Measurements from ENCODE around the gene FAM193A. TPM values are rescaled to one million over a fixed set of nuclear protein-coding genes. Genes with fewer than 3 reads are reported as not detected.

FAM193A gene
- total RNA-seq, 1 experiment from 2014 or later = 13.6 TPM

- no peak for ATAC-seq
- Histone ChIP-seq H3K9me2 (replicated peaks; ENCODE audit: low read length) (no peaks in the 10 kb centered on the region), H3K9me3 (ENCODE audit: low read length) (no peaks in the 10 kb centered on the region), H4K20me1 (ENCODE audit: low read length) (peaks cover 24% of the 10 kb centered on the region; the same call in 1 of the 2 replicates), H3F3A (ENCODE audit: low read length, unreplicated experiment) (no peaks in the 10 kb centered on the region), H3K4me1 (ENCODE audit: insufficient read depth, low read length) (no peaks in the 10 kb centered on the region), H3K9ac (ENCODE audit: low read length) (no peak overlapping the region), H3K27ac (ENCODE audit: low read length) (no peak overlapping the region), H3K36me3 (ENCODE audit: low read depth, low read length) (no peaks in the 10 kb centered on the region), H3K27me3 (ENCODE audit: low read length) (no peaks in the 10 kb centered on the region), H3K4me3 (ENCODE audit: low read length) (no peak overlapping the region), H3K4me2 (ENCODE audit: low read length) (no peak overlapping the region), H2AFZ (ENCODE audit: low read length) (no peak overlapping the region), H3K79me2 (ENCODE audit: low read length) (peaks cover 99% of the 10 kb centered on the region)
- ChIA-PET CTCF (no interaction called here), POLR2A (ENCODE audit: unreplicated experiment) (no interaction called here)
- DNase-seq = no peak
- BruUV-seq (replicated peaks) = no TSS peak
- intact Hi-C loops (cut with micrococcal nuclease) = no loop called here
- TF ChIP-seq, protein P1, sequence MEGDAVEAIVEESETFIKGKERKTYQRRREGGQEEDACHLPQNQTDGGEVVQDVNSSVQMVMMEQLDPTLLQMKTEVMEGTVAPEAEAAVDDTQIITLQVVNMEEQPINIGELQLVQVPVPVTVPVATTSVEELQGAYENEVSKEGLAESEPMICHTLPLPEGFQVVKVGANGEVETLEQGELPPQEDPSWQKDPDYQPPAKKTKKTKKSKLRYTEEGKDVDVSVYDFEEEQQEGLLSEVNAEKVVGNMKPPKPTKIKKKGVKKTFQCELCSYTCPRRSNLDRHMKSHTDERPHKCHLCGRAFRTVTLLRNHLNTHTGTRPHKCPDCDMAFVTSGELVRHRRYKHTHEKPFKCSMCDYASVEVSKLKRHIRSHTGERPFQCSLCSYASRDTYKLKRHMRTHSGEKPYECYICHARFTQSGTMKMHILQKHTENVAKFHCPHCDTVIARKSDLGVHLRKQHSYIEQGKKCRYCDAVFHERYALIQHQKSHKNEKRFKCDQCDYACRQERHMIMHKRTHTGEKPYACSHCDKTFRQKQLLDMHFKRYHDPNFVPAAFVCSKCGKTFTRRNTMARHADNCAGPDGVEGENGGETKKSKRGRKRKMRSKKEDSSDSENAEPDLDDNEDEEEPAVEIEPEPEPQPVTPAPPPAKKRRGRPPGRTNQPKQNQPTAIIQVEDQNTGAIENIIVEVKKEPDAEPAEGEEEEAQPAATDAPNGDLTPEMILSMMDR (conservative IDR thresholded peaks at IDR 0.05; ENCODE audit: low read depth, low read length) = no peak
- TF ChIP-seq EZH2phosphoT487 (IDR thresholded peaks at IDR 0.05; ENCODE audit: borderline replicate concordance, low read length) = no peak
- TF ChIP-seq EZH2 (IDR thresholded peaks at IDR 0.05; ENCODE audit: low read length, unreplicated experiment) = no peak
These were observed 56.6 kb downstream of the FAM193A start for GRCh38 chr4:2593003-2593402.

DNA sequence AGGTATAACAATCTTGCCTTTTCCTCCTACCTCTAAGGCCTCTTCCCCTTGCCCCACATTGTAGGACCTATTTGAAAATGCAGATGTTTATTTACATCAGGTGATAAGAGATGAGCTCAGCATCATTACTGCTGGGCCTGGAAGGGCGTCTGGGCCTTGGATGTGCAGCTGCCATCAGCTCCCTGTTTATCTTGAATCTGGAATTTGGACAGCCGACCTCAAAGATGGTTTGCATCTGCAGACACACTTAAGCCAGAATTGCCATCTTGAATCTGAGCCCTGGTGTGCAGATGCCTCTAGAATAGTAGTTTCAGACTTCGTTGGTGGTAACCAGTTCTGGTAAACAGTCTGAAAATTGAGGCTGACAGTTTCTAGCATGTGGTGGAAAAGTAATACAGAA, 59.0 kb downstream of the FAM193A start:
- ChIA-PET POLR2A (ENCODE audit: unreplicated experiment) (no interaction called here), CTCF (no interaction called here)
- no peak for TF ChIP-seq EZH2phosphoT487 (IDR thresholded peaks at IDR 0.05; ENCODE audit: borderline replicate concordance, low read length)
- TF ChIP-seq, protein P1 (conservative IDR thresholded peaks at IDR 0.05; ENCODE audit: low read depth, low read length) = no peak
- no peak for TF ChIP-seq EZH2 (IDR thresholded peaks at IDR 0.05; ENCODE audit: low read length, unreplicated experiment)
- intact Hi-C loops (cut with micrococcal nuclease) = no loop called here
- Histone ChIP-seq H3K27ac (ENCODE audit: low read length) (no peak overlapping the region), H3K4me2 (ENCODE audit: low read length) (no peak overlapping the region), H3K27me3 (ENCODE audit: low read length) (no peaks in the 10 kb centered on the region), H3K9ac (ENCODE audit: low read length) (no peak overlapping the region), H4K20me1 (ENCODE audit: low read length) (peaks cover 18% of the 10 kb centered on the region; the same call in 1 of the 2 replicates), H3K36me3 (ENCODE audit: low read depth, low read length) (no peaks in the 10 kb centered on the region), H3K79me2 (ENCODE audit: low read length) (peaks cover 99% of the 10 kb centered on the region), H3K4me3 (ENCODE audit: low read length) (no peak overlapping the region), H2AFZ (ENCODE audit: low read length) (no peak overlapping the region), H3F3A (ENCODE audit: low read length, unreplicated experiment) (no peaks in the 10 kb centered on the region), H3K9me2 (replicated peaks; ENCODE audit: low read length) (no peaks in the 10 kb centered on the region), H3K9me3 (ENCODE audit: low read length) (no peaks in the 10 kb centered on the region), H3K4me1 (ENCODE audit: insufficient read depth, low read length) (no peaks in the 10 kb centered on the region)
- no TSS peak for BruUV-seq (replicated peaks)
- no peak for ATAC-seq
- no peak for DNase-seq

DNA sequence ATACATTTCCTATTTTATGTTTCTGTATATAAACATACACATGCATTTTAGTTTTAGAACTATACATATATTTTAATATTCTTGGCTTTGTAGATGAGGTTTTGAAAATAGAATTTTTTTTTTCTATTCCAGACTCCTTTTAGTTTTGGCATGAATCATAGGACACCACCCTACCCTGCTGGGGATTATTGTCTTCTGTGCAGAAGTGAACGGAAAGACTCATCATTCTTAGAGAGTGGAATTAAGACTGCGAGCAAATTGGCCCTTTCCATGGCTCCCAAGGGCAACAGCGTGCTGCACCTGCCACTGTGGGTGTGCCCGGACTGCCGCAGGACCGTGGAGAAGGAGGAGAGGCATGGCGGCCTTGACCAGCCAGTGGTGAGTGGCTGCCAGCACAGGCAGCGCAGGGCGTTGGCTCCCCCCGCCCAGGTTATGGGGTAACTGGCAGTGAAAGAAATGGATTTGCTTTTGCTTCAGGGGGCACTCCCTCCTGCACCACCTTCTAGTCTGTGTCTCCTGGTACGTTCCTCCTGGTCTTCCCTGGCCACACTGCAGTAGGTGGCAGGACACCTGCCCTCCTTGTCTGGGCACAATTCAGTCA, 59.6 kb downstream of the FAM193A start:
- intact Hi-C loops (cut with micrococcal nuclease) = no loop called here
- Histone ChIP-seq H3K9me3 (ENCODE audit: low read length) (no peaks in the 10 kb centered on the region), H3K27ac (ENCODE audit: low read length) (no peak overlapping the region), H3K4me1 (ENCODE audit: insufficient read depth, low read length) (no peaks in the 10 kb centered on the region), H3K27me3 (ENCODE audit: low read length) (no peaks in the 10 kb centered on the region), H3K36me3 (ENCODE audit: low read depth, low read length) (no peaks in the 10 kb centered on the region), H3K9ac (ENCODE audit: low read length) (no peak overlapping the region), H3F3A (ENCODE audit: low read length, unreplicated experiment) (no peaks in the 10 kb centered on the region), H3K79me2 (ENCODE audit: low read length) (peaks cover 99% of the 10 kb centered on the region), H4K20me1 (ENCODE audit: low read length) (peaks cover 18% of the 10 kb centered on the region; the same call in 1 of the 2 replicates), H3K4me3 (ENCODE audit: low read length) (no peak overlapping the region), H2AFZ (ENCODE audit: low read length) (no peak overlapping the region), H3K4me2 (ENCODE audit: low read length) (no peak overlapping the region), H3K9me2 (replicated peaks; ENCODE audit: low read length) (no peaks in the 10 kb centered on the region)
- DNase-seq = no peak
- BruUV-seq (replicated peaks) = no TSS peak
- no peak for ATAC-seq
- CTCF ChIA-PET = no interaction called here
- TF ChIP-seq, protein P1 (conservative IDR thresholded peaks at IDR 0.05; ENCODE audit: low read depth, low read length) = no peak
- no peak for TF ChIP-seq EZH2 (IDR thresholded peaks at IDR 0.05; ENCODE audit: low read length, unreplicated experiment)
- TF ChIP-seq EZH2phosphoT487 (IDR thresholded peaks at IDR 0.05; ENCODE audit: borderline replicate concordance, low read length) = no peak
- POLR2A ChIA-PET (ENCODE audit: unreplicated experiment) = no interaction called here
